CD4-positive, alpha-beta T cell (primary cell): Measurements from ENCODE around the gene LLGL2. TPM values are rescaled to one million over a fixed set of nuclear protein-coding genes. Genes with fewer than 3 reads are reported as not detected.

Experiments used
- ATAC-seq: fragments of 200-7000 bp; cut with Tn5 transposase; one replicate; pipeline ENCODE4 v1.10.0; 2022; ENCODE audit warnings: mild to moderate bottlenecking; ENCODE audit not compliant: poor library complexity
- CTCF ChIA-PET: fragments of 350-600 bp; sonication (Branson Sonifier 250); formaldehyde crosslinking; loops from one replicate; lab custom pipeline; 2021; ENCODE audit warnings: antibody characterized with exemption, inconsistent platforms; lab: Charles Lee
- POLR2A ChIA-PET: fragments of 350-600 bp; sonication (Branson Sonifier 250); formaldehyde crosslinking; loops from one replicate; lab custom pipeline; 2021; ENCODE audit warnings: antibody characterized with exemption, inconsistent platforms; lab: Charles Lee
- DNase-seq, 14 experiments: peaks; one replicate each; pipeline ENCODE4 v3.0.0-alpha.2; 2013 to 2020; ENCODE audit warnings: mixed read lengths in 2 of 14
- H3K27ac ChIP-seq, 2 donors: one replicate each; pipeline versions ENCODE4 v1.5.1 to v1.7.0; 2013; ENCODE audit warnings: low read length in 2 of 2, low read depth in 1 of 2, mild to moderate bottlenecking in 1 of 2
- H3K27me3 ChIP-seq, 2 experiments: 1 replicate in 1 of 2; 2 replicates in 1 of 2; pipeline versions ENCODE4 v1.6.1 to v1.7.0; 2013; ENCODE audit warnings: low read length in 2 of 2, control low read depth in 1 of 2, mild to moderate bottlenecking in 1 of 2, moderate library complexity in 1 of 2; ENCODE audit not compliant: insufficient read depth in 2 of 2, control insufficient read depth in 1 of 2
- H3K36me3 ChIP-seq: one replicate; pipeline ENCODE4 v1.6.1; 2013; ENCODE audit warnings: low read length, control low read depth; ENCODE audit not compliant: insufficient read depth
- H3K4me1 ChIP-seq: one replicate; pipeline ENCODE4 v1.6.1; 2013; ENCODE audit warnings: low read length, control low read depth; ENCODE audit not compliant: insufficient read depth
- H3K4me3 ChIP-seq: one replicate; pipeline ENCODE4 v1.5.1; 2013; ENCODE audit warnings: mild to moderate bottlenecking, low read length, moderate library complexity
- H3K9me3 ChIP-seq, 2 experiments: 1 replicate in 1 of 2; 2 replicates in 1 of 2; pipeline versions ENCODE4 v1.6.1 to v1.7.0; 2013; ENCODE audit warnings: low read length in 2 of 2, mild to moderate bottlenecking in 2 of 2, control low read depth in 1 of 2, moderate library complexity in 1 of 2; ENCODE audit not compliant: control insufficient read depth in 1 of 2, insufficient read depth in 1 of 2
- H3K27ac Mint-ChIP-seq: one replicate; pipeline ENCODE4 v1.8.0; 2020; ENCODE audit warnings: mixed read lengths
- H3K27me3 Mint-ChIP-seq: one replicate; pipeline ENCODE4 v1.8.0; 2021; ENCODE audit warnings: mixed read lengths
- H3K36me3 Mint-ChIP-seq: one replicate; pipeline ENCODE4 v1.8.0; 2021; ENCODE audit warnings: low read depth, mixed read lengths
- H3K4me1 Mint-ChIP-seq: one replicate; pipeline ENCODE4 v1.8.0; 2021; ENCODE audit warnings: low read depth, mixed read lengths
- H3K4me3 Mint-ChIP-seq: one replicate; pipeline ENCODE4 v1.8.0; 2020; ENCODE audit warnings: mild to moderate bottlenecking, mixed read lengths
- H3K9me3 Mint-ChIP-seq: one replicate; pipeline ENCODE4 v1.8.0; 2020; ENCODE audit warnings: mixed read lengths
- intact Hi-C, 2 experiments: fragments of 100-400 bp; cut with DNase I in 1 of 2; cut with micrococcal nuclease in 1 of 2; formaldehyde crosslinking; loops; one replicate each; pipeline versions ENCODE4 v1.15.1 to v1.9.0; 2023 to 2025; cut with DNase I, micrococcal nuclease
- total RNA-seq, 174 experiments: library from RNA in 2 of 174; stranded (reverse) in 2 of 174; gene quantifications; one replicate each; pipeline ENCODE4 v1.2.3 and lab custom pipeline; 2021 to 2026
- TF ChIP-seq, protein P1 (sequence below): fragments of 200-600 bp; IDR thresholded peaks from one replicate; pipeline ENCODE4 v1.8.0; 2022; ENCODE audit warnings: antibody characterized with exemption, mild to moderate bottlenecking

LLGL2 gene
- total RNA-seq, 2 experiments from 2014 or later: 31.2 to 34.2 TPM

GRCh38 chr17:75622076-75622475, 96.6 kb downstream of the LLGL2 start:
- TF ChIP-seq, protein P1, sequence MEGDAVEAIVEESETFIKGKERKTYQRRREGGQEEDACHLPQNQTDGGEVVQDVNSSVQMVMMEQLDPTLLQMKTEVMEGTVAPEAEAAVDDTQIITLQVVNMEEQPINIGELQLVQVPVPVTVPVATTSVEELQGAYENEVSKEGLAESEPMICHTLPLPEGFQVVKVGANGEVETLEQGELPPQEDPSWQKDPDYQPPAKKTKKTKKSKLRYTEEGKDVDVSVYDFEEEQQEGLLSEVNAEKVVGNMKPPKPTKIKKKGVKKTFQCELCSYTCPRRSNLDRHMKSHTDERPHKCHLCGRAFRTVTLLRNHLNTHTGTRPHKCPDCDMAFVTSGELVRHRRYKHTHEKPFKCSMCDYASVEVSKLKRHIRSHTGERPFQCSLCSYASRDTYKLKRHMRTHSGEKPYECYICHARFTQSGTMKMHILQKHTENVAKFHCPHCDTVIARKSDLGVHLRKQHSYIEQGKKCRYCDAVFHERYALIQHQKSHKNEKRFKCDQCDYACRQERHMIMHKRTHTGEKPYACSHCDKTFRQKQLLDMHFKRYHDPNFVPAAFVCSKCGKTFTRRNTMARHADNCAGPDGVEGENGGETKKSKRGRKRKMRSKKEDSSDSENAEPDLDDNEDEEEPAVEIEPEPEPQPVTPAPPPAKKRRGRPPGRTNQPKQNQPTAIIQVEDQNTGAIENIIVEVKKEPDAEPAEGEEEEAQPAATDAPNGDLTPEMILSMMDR: no peak
- H3K4me3 Mint-ChIP-seq: no peak overlapping the region
- CTCF ChIA-PET: no interaction called here
- H3K4me3 ChIP-seq: no peak overlapping the region
- H3K4me1 Mint-ChIP-seq: no peaks in the 10 kb centered on the region
- DNase-seq (no peak), ATAC-seq (no peak)
- H3K27me3 Mint-ChIP-seq: no peaks in the 10 kb centered on the region
- H3K27me3 ChIP-seq: no peaks in the 10 kb centered on the region
- intact Hi-C loops: no loop called here
- peaks cover 4% of the 10 kb centered on the region for H3K36me3 Mint-ChIP-seq
- H3K9me3 Mint-ChIP-seq: no peaks in the 10 kb centered on the region
- H3K9me3 ChIP-seq: no peaks in the 10 kb centered on the region
- peaks cover 3% of the 10 kb centered on the region for H3K36me3 ChIP-seq
- no peak overlapping the region for H3K27ac Mint-ChIP-seq
- no peaks in the 10 kb centered on the region for H3K4me1 ChIP-seq
- POLR2A ChIA-PET: no interaction called here
- no peak overlapping the region for H3K27ac ChIP-seq

DNA sequence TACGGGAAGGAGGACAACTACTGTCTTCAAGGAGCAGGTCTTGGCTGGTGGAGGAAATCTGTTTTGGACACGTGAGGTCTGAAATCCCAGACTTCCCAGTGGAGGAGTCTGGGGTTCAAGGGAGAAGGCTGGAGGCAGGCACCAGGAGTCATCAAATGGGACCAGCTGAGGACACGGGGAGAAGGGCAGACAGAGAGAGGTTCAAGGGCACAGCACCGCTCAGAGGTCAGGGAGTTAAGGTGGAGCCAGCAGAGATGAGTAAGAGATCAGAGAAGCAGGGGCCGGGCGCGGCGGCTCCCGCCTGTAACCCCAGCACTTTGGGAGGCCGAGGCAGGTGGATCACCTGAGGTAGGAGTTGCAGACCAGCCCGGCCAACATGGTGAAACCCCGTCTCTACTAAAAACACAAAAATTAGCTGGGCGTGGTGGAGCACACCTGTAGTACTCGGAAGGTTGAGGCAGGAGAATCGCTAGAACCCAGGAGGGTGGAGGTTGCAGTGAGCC, 97.3 kb downstream of the LLGL2 start:
- no peak overlapping the region for H3K4me3 Mint-ChIP-seq
- H3K27me3 ChIP-seq: no peaks in the 10 kb centered on the region
- POLR2A ChIA-PET: no interaction called here
- ATAC-seq (no peak), DNase-seq (no peak)
- H3K36me3 ChIP-seq: peaks cover 3% of the 10 kb centered on the region
- no peaks in the 10 kb centered on the region for H3K4me1 Mint-ChIP-seq
- CTCF ChIA-PET: interaction anchor here (2.2 kb wide), 1 partner anchor 10 kb away, joined by 6 read pairs; the partner anchor contains the start of gene SMIM5
- no peaks in the 10 kb centered on the region for H3K4me1 ChIP-seq
- H3K9me3 ChIP-seq: no peaks in the 10 kb centered on the region
- H3K27ac Mint-ChIP-seq: no peak overlapping the region
- no peaks in the 10 kb centered on the region for H3K9me3 Mint-ChIP-seq
- H3K4me3 ChIP-seq: no peak overlapping the region
- intact Hi-C loops: no loop called here
- peaks cover 4% of the 10 kb centered on the region for H3K36me3 Mint-ChIP-seq
- H3K27me3 Mint-ChIP-seq: no peaks in the 10 kb centered on the region
- no peak overlapping the region for H3K27ac ChIP-seq
- TF ChIP-seq, protein P1: no peak

GRCh38 chr17:75623386-75623785, 97.9 kb downstream of the LLGL2 start:
- no peak overlapping the region for H3K4me3 ChIP-seq
- H3K4me1 ChIP-seq: no peaks in the 10 kb centered on the region
- intact Hi-C loops: no loop called here
- Mint-ChIP-seq H3K4me1 (no peaks in the 10 kb centered on the region), H3K27ac (no peak overlapping the region), H3K27me3 (no peaks in the 10 kb centered on the region), H3K4me3 (no peak overlapping the region), H3K9me3 (no peaks in the 10 kb centered on the region), H3K36me3 (peaks cover 4% of the 10 kb centered on the region)
- TF ChIP-seq, protein P1: no peak
- CTCF ChIA-PET: interaction anchor here (2.2 kb wide), 1 partner anchor 10 kb away, joined by 6 read pairs; the partner anchor contains the start of gene SMIM5
- ATAC-seq: no peak
- H3K27ac ChIP-seq: no peak overlapping the region
- POLR2A ChIA-PET: no interaction called here
- no peak for DNase-seq
- H3K9me3 ChIP-seq: no peaks in the 10 kb centered on the region
- H3K36me3 ChIP-seq: peaks cover 3% of the 10 kb centered on the region
- H3K27me3 ChIP-seq: no peaks in the 10 kb centered on the region
